Activated CD4-positive, alpha-beta T cell treated with anti-CD3 and anti-CD28 coated beads, Interleukin-2, amount 10 ng/mL, durations not matched to agents 7 days and 5 days (primary cell): ENCODE data around the gene FAM186B. TPM values are rescaled to one million over a fixed set of nuclear protein-coding genes. Genes with fewer than 3 reads are reported as not detected.
"Not testable (repeated sequence)": the region's sequence is repeated elsewhere in the genome, so short reads cannot be mapped to it uniquely, and the experiment has no call there.

Experiments used
- CTCF ChIA-PET: fragments of 350-600 bp; sonication (Branson Sonifier 250); formaldehyde crosslinking; loops from one replicate; lab custom pipeline; 2021; ENCODE audit warnings: antibody characterized with exemption; lab: Charles Lee
- POLR2A ChIA-PET: fragments of 350-600 bp; sonication (Branson Sonifier 250); formaldehyde crosslinking; loops from one replicate; lab custom pipeline; 2021; ENCODE audit warnings: antibody characterized with exemption; lab: Charles Lee
- DNase-seq: peaks from one replicate; pipeline ENCODE4 v3.0.0-alpha.2; 2020
- H3K27ac Mint-ChIP-seq: one replicate; pipeline ENCODE4 v1.8.0; 2021; ENCODE audit warnings: mild to moderate bottlenecking, moderate library complexity, mixed read lengths
- H3K27me3 Mint-ChIP-seq: one replicate; pipeline ENCODE4 v1.8.0; 2021; ENCODE audit warnings: mixed read lengths
- H3K36me3 Mint-ChIP-seq: one replicate; pipeline ENCODE4 v1.8.0; 2021; ENCODE audit warnings: low read depth, mixed read lengths
- H3K4me1 Mint-ChIP-seq: one replicate; pipeline ENCODE4 v1.8.0; 2021; ENCODE audit warnings: mixed read lengths
- H3K4me3 Mint-ChIP-seq: one replicate; pipeline ENCODE4 v1.8.0; 2021; ENCODE audit warnings: mild to moderate bottlenecking, moderate library complexity, mixed read lengths
- H3K9me3 Mint-ChIP-seq: one replicate; pipeline ENCODE4 v1.8.0; 2021; ENCODE audit warnings: mixed read lengths
- total RNA-seq, 2 experiments: library from RNA; stranded (reverse); gene quantifications; one replicate each; pipeline ENCODE4 v1.2.3, GENCODE V29; 2021

Gene FAM186B, protein sequence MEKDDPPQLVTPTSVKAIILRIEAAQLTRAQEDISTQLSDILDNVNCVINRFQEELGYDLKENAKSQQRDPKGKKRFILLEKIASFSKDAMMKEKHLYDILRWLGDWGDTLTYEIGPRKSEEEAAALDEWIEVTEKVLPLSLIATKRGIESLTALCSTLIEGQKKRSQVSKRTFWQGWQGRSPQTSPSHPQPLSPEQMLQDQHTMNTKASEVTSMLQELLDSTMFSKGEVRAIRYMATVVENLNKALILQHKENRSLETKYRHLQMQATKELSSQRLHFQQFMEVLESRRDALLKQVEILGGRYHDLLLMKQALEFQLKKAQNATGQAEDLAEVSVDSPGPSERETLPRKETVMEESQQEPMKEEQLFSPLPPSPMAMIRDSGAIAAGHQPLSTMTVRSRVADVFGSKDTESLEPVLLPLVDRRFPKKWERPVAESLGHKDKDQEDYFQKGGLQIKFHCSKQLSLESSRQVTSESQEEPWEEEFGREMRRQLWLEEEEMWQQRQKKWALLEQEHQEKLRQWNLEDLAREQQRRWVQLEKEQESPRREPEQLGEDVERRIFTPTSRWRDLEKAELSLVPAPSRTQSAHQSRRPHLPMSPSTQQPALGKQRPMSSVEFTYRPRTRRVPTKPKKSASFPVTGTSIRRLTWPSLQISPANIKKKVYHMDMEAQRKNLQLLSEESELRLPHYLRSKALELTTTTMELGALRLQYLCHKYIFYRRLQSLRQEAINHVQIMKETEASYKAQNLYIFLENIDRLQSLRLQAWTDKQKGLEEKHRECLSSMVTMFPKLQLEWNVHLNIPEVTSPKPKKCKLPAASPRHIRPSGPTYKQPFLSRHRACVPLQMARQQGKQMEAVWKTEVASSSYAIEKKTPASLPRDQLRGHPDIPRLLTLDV
- under 1 TPM; 0.15 TPM for total RNA-seq

DNA sequence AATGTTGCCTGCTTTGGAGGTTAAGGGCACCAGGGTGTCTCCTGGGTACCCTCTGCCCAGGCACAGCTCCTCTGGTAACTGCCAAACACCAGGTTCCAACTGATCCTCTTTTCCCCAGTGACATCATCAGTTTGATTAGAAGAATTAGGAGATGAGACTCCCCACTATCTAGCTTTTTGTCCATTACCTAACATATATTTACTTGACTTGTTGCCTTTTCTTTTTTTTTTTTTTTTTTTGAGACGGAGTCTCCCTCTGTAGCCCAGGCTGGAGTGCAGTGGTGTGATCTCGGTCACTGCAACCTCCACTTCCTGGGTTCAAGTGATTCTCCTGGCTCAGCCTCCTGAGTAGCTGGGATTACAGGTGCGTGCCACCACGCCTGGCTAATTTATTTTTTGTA is at the start of gene FAM186B:
FAM186B (minus strand) TSS at position 101 of the 400 bp plus-strand sequence. CDS start 162 bp downstream, outside the sequence.
- H3K27me3 Mint-ChIP-seq, result peaks cover 17% of the 10 kb centered on the region
- H3K27ac Mint-ChIP-seq, CTCF ChIA-PET, H3K36me3 Mint-ChIP-seq, POLR2A ChIA-PET, DNase-seq, H3K4me1 Mint-ChIP-seq, H3K9me3 Mint-ChIP-seq, H3K4me3 Mint-ChIP-seq: not testable (repeated sequence)

DNA sequence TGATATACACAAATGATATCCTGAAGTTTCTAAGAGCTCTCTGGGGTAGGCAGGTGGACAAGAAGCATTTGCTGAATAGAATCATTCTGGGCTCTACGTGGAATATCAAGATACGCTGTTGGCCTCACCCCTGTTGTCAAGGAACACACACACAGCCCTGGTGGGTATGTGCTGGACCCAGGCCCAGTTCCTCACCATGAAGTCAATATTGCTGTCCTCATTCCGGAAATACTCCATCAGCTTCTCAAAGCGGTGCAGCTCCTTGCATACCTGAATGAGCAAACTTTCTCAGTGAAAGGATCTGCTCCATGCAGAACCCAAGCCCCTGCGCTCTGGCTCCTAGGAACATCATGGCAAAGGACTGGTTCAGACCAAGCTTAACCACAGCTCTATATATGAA is 49.3 kb upstream of the FAM186B start:
- no peaks in the 10 kb centered on the region for H3K27me3 Mint-ChIP-seq
- CTCF ChIA-PET, result interaction anchor here (0.6 to 2.1 kb wide), 13 partner anchors 8 to 86 kb away, joined by 3 to 7 read pairs (median 4); partner anchors contain the start of genes FMNL3 and TMBIM6
- H3K27ac Mint-ChIP-seq, result no peak overlapping the region
- no peak for DNase-seq
- H3K4me1 Mint-ChIP-seq, result peaks cover 21% of the 10 kb centered on the region
- H3K4me3 Mint-ChIP-seq, result no peak overlapping the region
- no peaks in the 10 kb centered on the region for H3K9me3 Mint-ChIP-seq
- POLR2A ChIA-PET, result no interaction called here
- H3K36me3 Mint-ChIP-seq, result peaks cover 37% of the 10 kb centered on the region

DNA sequence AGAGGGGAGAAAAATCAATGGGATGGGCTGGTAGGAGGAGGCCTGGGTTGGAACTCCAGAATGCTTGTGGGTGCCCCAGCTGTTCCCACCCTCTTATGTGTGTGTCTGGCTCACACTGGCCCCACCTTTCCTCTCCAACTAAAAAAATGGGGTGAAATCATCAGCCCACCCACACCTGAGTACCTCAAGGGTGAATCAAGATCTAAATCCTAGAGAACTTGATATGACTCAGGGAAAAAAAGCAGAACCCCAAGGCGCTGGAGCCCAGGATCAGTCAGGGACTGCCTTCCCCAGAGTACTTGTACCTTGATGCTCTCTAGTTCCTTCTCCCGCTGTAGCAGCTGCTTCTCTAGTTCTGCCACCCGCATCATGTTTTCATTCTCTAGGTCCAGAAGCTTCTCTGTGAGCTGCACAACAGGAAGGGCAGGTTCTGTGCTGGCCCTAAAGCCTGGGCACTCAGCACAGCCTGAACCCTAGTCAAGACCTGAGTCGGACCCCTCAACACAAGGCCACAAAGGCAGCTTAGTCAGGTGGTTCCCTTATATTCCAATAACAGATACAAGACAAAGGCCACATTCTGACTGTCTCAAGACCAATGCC is 47.6 kb upstream of the FAM186B start:
- Mint-ChIP-seq H3K4me3 (no peak overlapping the region), H3K27me3 (no peaks in the 10 kb centered on the region), H3K4me1 (peaks cover 33% of the 10 kb centered on the region), H3K27ac (no peak overlapping the region), H3K36me3 (peaks cover 42% of the 10 kb centered on the region), H3K9me3 (no peaks in the 10 kb centered on the region)
- CTCF ChIA-PET, result interaction anchor here (0.7 to 3.2 kb wide), 9 partner anchors 8 to 88 kb away, joined by 3 to 12 read pairs (median 4); partner anchors contain the start of gene TMBIM6
- POLR2A ChIA-PET, result no interaction called here
- DNase-seq, result no peak

DNA sequence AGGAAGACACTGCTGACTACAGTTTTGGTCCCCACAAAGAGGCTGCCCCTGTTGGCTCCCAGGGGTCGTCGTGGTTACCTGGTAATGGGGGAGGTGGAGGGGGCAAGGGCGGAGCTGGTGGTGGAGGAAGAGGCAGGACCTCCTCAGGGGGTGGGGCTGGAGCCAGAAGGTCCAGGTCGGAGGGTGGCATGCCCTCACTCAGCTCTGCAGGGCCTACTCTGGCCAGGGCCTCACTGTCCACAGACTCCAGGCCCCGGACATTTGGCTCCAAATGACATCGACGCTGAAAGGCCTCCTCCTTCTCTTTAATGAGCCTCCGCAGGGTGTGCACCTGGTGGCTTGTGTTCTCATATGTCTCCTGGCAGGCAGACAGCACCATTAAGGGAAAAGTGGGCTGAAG is 46.4 kb upstream of the FAM186B start:
- DNase-seq, result no peak
- POLR2A ChIA-PET, result interaction anchor here (0.7 kb wide), 1 partner anchor 89 kb away, joined by 3 read pairs; the partner anchor contains the start of gene TMBIM6
- Mint-ChIP-seq H3K36me3 (peaks cover 36% of the 10 kb centered on the region), H3K4me3 (no peak overlapping the region), H3K4me1 (peaks cover 33% of the 10 kb centered on the region), H3K27me3 (no peaks in the 10 kb centered on the region), H3K9me3 (no peaks in the 10 kb centered on the region), H3K27ac (peak overlapping the region; percentile 34)
- CTCF ChIA-PET, result interaction anchor here (0.5 to 3.2 kb wide), 9 partner anchors 11 to 121 kb away, joined by 3 to 12 read pairs (median 5); partner anchors contain the start of gene TMBIM6

- ChIA-PET POLR2A (no interaction called here), CTCF (interaction anchor here (0.6 to 3.3 kb wide), 8 partner anchors 13 to 91 kb away, joined by 3 to 12 read pairs (median 4); partner anchors contain the start of gene TMBIM6)
- Mint-ChIP-seq H3K36me3 (peaks cover 42% of the 10 kb centered on the region), H3K27me3 (no peaks in the 10 kb centered on the region), H3K9me3 (no peaks in the 10 kb centered on the region), H3K27ac (no peak overlapping the region), H3K4me1 (peaks cover 31% of the 10 kb centered on the region), H3K4me3 (no peak overlapping the region)
- no peak for DNase-seq
Measured at GRCh38 chr12:49649892-49650291, 44.5 kb upstream of the FAM186B start.

GRCh38 chr12:49649445-49649844 is 44.0 kb upstream of the FAM186B start:
- Mint-ChIP-seq H3K27me3 (no peaks in the 10 kb centered on the region), H3K27ac (peak overlapping the region; percentile 81), H3K4me1 (peaks cover 35% of the 10 kb centered on the region), H3K9me3 (no peaks in the 10 kb centered on the region), H3K36me3 (peaks cover 43% of the 10 kb centered on the region), H3K4me3 (no peak overlapping the region)
- no peak for DNase-seq
- ChIA-PET POLR2A (interaction anchor here (0.9 to 1.4 kb wide), 2 partner anchors 54 to 56 kb away, joined by 3 to 4 read pairs; no protein-coding TSS in a partner anchor), CTCF (interaction anchor here (0.7 to 6.2 kb wide), 10 partner anchors 13 to 92 kb away, joined by 3 to 44 read pairs (median 8); partner anchors contain the start of genes FMNL3 and TMBIM6)

DNA sequence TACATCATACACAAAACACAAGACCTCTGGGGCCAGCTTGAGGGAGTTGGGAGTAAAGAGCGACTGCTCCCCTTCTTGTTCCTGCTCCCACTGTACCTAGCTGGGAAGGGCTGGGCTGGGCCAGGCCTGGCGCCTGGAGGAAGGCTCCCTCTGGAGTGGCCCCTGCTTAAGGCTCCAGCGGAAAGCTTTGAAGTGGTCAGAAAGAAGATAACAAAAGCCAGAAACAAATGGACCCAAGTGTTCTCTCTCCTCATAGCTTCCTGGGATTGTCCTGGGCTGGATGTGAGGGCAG is 43.2 kb upstream of the FAM186B start:
- peaks cover 38% of the 10 kb centered on the region for H3K4me1 Mint-ChIP-seq
- peaks cover 42% of the 10 kb centered on the region for H3K36me3 Mint-ChIP-seq
- ChIA-PET CTCF (interaction anchor here (0.7 to 6.2 kb wide), 12 partner anchors 8 to 93 kb away, joined by 3 to 44 read pairs (median 5); partner anchors contain the start of genes FMNL3 and TMBIM6), POLR2A (interaction anchor here (0.9 to 1.4 kb wide), 2 partner anchors 55 to 57 kb away, joined by 3 to 4 read pairs; no protein-coding TSS in a partner anchor)
- H3K4me3 Mint-ChIP-seq, result no peak overlapping the region
- H3K27ac Mint-ChIP-seq, result peak overlapping the region; percentile 81
- no peak for DNase-seq
- no peaks in the 10 kb centered on the region for H3K27me3 Mint-ChIP-seq
- H3K9me3 Mint-ChIP-seq, result no peaks in the 10 kb centered on the region

- no peaks in the 10 kb centered on the region for H3K27me3 Mint-ChIP-seq
- peaks cover 43% of the 10 kb centered on the region for H3K36me3 Mint-ChIP-seq
- POLR2A ChIA-PET, result interaction anchor here (0.5 to 1.4 kb wide), 3 partner anchors 55 to 223 kb away, joined by 3 to 4 read pairs (median 3); no protein-coding TSS in a partner anchor
- peak overlapping the region; percentile 81 for H3K27ac Mint-ChIP-seq
- H3K9me3 Mint-ChIP-seq, result no peaks in the 10 kb centered on the region
- DNase-seq, result peak; percentile 19
- H3K4me3 Mint-ChIP-seq, result no peak overlapping the region
- CTCF ChIA-PET, result interaction anchor here (0.8 to 6.2 kb wide), 13 partner anchors 7 to 93 kb away, joined by 3 to 44 read pairs (median 4); partner anchors contain the start of genes FMNL3 and TMBIM6
- peaks cover 40% of the 10 kb centered on the region for H3K4me1 Mint-ChIP-seq
Measured at GRCh38 chr12:49647827-49648711, 42.6 kb upstream of the FAM186B start.

DNA sequence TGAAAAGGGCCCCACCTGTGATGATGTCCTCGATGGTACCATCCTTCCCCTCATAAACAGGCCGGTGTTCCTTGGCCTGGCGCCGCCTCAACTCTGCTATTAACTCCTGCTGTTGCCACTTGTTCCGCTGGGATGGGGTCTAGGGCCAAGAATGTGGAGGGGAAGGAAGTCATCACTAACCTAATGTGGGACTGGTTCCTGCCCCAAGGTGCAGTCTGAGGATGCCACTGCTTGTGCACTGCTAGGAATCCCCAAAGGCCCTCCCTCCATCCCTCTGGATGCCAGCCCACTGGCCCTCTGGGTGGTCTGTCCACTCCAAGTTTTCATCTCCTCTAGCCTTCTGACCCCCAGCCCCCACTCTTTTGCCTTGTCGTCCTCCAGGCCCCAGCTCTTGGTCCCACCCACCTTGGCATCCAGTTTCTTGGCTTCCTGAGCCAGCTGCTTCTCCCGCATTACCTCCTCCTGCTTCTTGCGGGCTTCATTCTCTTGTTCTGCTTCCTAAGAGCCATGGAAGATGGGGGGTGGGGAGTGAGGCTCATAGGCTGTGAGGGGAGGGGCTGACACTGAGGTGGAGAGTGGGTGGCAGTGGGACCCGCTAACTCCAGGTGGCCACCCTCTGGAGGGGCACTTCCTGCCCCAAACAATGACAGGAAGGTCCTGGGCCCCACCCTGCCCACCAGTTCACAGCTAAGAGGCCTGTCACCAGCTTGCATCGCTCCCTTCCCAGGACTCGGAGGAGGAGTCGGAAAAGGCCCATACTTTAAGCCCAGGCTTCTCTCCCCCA is 41.6 kb upstream of the FAM186B start:
- Mint-ChIP-seq H3K36me3 (peaks cover 40% of the 10 kb centered on the region), H3K27me3 (no peaks in the 10 kb centered on the region), H3K4me1 (peaks cover 40% of the 10 kb centered on the region), H3K27ac (peak overlapping the region; percentile 46), H3K4me3 (no peak overlapping the region), H3K9me3 (no peaks in the 10 kb centered on the region)
- ChIA-PET POLR2A (no interaction called here), CTCF (interaction anchor here (1.0 to 6.2 kb wide), 11 partner anchors 10 to 95 kb away, joined by 3 to 44 read pairs (median 10); partner anchors contain the start of genes FMNL3 and TMBIM6)
- no peak for DNase-seq

- Mint-ChIP-seq H3K36me3 (peaks cover 40% of the 10 kb centered on the region), H3K4me3 (no peak overlapping the region), H3K27ac (no peak overlapping the region), H3K9me3 (no peaks in the 10 kb centered on the region), H3K4me1 (peaks cover 40% of the 10 kb centered on the region), H3K27me3 (no peaks in the 10 kb centered on the region)
- ChIA-PET CTCF (interaction anchor here (1.0 to 6.2 kb wide), 7 partner anchors 9 to 95 kb away, joined by 3 to 44 read pairs (median 12); partner anchors contain the start of genes FMNL3 and TMBIM6), POLR2A (no interaction called here)
- no peak for DNase-seq
Measured at GRCh38 chr12:49646331-49646830, 40.9 kb upstream of the FAM186B start.
